Renal pelvis (tissue), 12 donors: ENCODE measurements around the gene PNMA3. TPM values are rescaled to one million over a fixed set of nuclear protein-coding genes. Genes with fewer than 3 reads are reported as not detected.
A peak's percentile ranks its signal among the peaks of the same experiment; 100 is the strongest.
"Not testable (repeated sequence)": the region's sequence is repeated elsewhere in the genome, so short reads cannot be mapped to it uniquely, and the experiment has no call there.

Source experiments
- DNase-seq: peaks from one replicate; pipeline ENCODE4 v3.0.0-alpha.2; 2013
- long read RNA-seq, 16 experiments: transcript quantifications; one replicate each; lab custom pipeline, GENCODE V29; 2026
- polyA plus RNA-seq, 3 donors: library from polyadenylated mRNA; unstranded; fragments of 120-200 nt; gene quantifications; one replicate each; pipeline ENCODE4 v1.2.1, GENCODE V29; 2013; ENCODE audit not compliant: insufficient read length in 3 of 3

PNMA3 gene, protein sequence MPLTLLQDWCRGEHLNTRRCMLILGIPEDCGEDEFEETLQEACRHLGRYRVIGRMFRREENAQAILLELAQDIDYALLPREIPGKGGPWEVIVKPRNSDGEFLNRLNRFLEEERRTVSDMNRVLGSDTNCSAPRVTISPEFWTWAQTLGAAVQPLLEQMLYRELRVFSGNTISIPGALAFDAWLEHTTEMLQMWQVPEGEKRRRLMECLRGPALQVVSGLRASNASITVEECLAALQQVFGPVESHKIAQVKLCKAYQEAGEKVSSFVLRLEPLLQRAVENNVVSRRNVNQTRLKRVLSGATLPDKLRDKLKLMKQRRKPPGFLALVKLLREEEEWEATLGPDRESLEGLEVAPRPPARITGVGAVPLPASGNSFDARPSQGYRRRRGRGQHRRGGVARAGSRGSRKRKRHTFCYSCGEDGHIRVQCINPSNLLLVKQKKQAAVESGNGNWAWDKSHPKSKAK
- 10 to 100 TPM; 29.4 to 41.4 (median 32.5) TPM for polyA plus RNA-seq
- long read RNA-seq, donor 1, transcript PNMA3-202 (1 exons, 1,432 nt): major isoform, 7 of 17 reads
- long read RNA-seq, donor 1, partial matches to known transcripts: 7 of 17 reads
- long read RNA-seq, donor 1, other reads (novel, unspliced or antisense): 0 of 17 reads
- long read RNA-seq, donor 2, partial matches to known transcripts: 7 of 13 reads
- long read RNA-seq, donor 2, other reads (novel, unspliced or antisense): 0 of 13 reads
- long read RNA-seq, donor 3, partial matches to known transcripts: 0 of 3 reads
- long read RNA-seq, donor 3, other reads (novel, unspliced or antisense): 0 of 3 reads
- long read RNA-seq, donor 4, transcript PNMA3-202 (1 exons, 1,432 nt): major isoform, 7 of 19 reads
- long read RNA-seq, donor 4, partial matches to known transcripts: 11 of 19 reads
- long read RNA-seq, donor 4, other reads (novel, unspliced or antisense): 0 of 19 reads
- long read RNA-seq, donor 5, partial matches to known transcripts: 0 of 3 reads
- long read RNA-seq, donor 5, other reads (novel, unspliced or antisense): 0 of 3 reads
- long read RNA-seq, donor 6, transcript PNMA3-202 (1 exons, 1,432 nt): major isoform, 13 of 19 reads
- long read RNA-seq, donor 6, partial matches to known transcripts: 5 of 19 reads
- long read RNA-seq, donor 6, other reads (novel, unspliced or antisense): 0 of 19 reads
- long read RNA-seq, donor 7, transcript PNMA3-202 (1 exons, 1,432 nt): major isoform, 8 of 17 reads
- long read RNA-seq, donor 7, partial matches to known transcripts: 7 of 17 reads
- long read RNA-seq, donor 7, other reads (novel, unspliced or antisense): 0 of 17 reads
- long read RNA-seq, donor 8: 0 reads
- long read RNA-seq, donor 9, partial matches to known transcripts: 0 of 6 reads
- long read RNA-seq, donor 9, other reads (novel, unspliced or antisense): 0 of 6 reads
- long read RNA-seq, donor 10, transcript PNMA3-202 (1 exons, 1,432 nt): major isoform, 9 of 10 reads
- long read RNA-seq, donor 10, partial matches to known transcripts: 0 of 10 reads
- long read RNA-seq, donor 10, other reads (novel, unspliced or antisense): 0 of 10 reads
- long read RNA-seq, donor 11, partial matches to known transcripts: 0 of 8 reads
- long read RNA-seq, donor 11, other reads (novel, unspliced or antisense): 0 of 8 reads
- long read RNA-seq, donor 12, transcript PNMA3-202 (1 exons, 1,432 nt): major isoform, 12 of 31 reads
- long read RNA-seq, donor 12, partial matches to known transcripts: 18 of 31 reads
- long read RNA-seq, donor 12, other reads (novel, unspliced or antisense): 0 of 31 reads
- long read RNA-seq, donor 13, transcript PNMA3-202 (1 exons, 1,432 nt): major isoform, 7 of 8 reads
- long read RNA-seq, donor 13, partial matches to known transcripts: 0 of 8 reads
- long read RNA-seq, donor 13, other reads (novel, unspliced or antisense): 0 of 8 reads
- long read RNA-seq, donor 14, transcript PNMA3-202 (1 exons, 1,432 nt): major isoform, 8 of 36 reads
- long read RNA-seq, donor 14, transcript PNMA3-201 (3 exons, 3,158 nt): minor isoform, 5 of 36 reads
- long read RNA-seq, donor 14, partial matches to known transcripts: 23 of 36 reads
- long read RNA-seq, donor 14, other reads (novel, unspliced or antisense): 0 of 36 reads
- long read RNA-seq, donor 15, transcript PNMA3-202 (1 exons, 1,432 nt): major isoform, 8 of 18 reads
- long read RNA-seq, donor 15, partial matches to known transcripts: 9 of 18 reads
- long read RNA-seq, donor 15, other reads (novel, unspliced or antisense): 0 of 18 reads
- long read RNA-seq, donor 16, partial matches to known transcripts: 12 of 16 reads
- long read RNA-seq, donor 16, other reads (novel, unspliced or antisense): 0 of 16 reads

DNA sequence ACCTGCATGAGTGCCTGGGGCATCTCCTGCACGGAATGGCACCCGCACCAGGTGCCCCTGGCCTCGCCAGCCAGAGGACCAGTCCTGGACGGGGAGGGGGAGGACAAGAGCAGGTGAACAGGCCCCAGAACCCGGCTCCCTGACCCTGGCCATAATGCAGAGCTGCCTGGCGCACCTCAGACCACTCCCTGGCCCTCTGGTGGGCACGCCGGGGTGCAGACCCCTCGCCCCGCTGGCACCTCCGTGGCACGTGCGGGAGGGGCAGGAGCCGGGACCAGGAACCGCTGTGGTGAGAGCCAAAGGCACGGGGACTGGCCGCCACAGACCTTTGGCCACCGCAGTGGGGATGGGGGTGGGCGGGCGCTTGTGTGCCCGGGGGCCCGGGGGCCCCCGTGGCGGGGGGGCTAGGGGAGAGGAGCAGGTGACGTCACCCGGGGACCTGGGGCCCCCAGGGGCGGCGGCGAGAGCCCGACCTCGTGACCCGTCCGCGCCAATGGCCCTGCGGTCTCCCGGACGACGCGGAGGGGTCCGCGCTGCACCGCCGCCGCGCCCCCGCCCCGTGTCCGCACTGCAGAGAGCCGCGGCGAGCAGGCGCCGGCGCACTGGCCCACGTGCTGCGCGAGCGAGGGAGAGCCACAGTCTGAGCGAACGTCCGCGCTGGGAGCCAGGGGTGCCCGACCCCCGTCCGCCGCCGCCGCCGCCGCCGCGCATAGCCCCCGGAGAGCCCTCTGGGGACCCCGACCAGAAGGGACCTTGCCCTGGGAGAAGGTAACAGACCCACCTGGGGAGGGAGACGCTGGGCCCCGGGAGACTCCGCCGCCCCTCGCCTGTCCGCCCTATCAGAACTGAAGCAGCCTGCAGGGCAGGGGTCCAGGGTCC lies at the start of gene PNMA3:
TSS of gene PNMA3 (plus strand) at position 600 of the 879 bp plus-strand sequence. CDS start 586 bp downstream, outside the sequence.
- DNase-seq: peak; percentile 17

DNA sequence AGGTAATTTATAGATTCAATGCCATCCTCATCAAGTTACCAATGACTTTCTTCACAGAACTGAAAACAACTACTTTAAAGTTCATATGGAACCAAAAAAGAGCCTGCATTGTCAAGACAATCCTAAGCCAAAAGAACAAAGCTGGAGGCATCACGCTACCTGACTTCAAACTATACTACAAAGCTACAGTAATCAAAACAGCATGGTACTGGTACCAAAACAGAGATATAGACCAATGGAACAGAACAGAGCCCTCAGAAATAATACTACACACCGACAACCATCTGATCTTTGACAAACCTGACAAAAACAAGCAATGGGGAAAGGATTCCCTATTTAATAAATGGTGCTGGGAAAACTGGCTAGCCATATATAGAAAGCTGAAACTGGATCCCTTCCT lies 39.1 kb upstream of the PNMA3 start:
- DNase-seq: not testable (repeated sequence)

DNA sequence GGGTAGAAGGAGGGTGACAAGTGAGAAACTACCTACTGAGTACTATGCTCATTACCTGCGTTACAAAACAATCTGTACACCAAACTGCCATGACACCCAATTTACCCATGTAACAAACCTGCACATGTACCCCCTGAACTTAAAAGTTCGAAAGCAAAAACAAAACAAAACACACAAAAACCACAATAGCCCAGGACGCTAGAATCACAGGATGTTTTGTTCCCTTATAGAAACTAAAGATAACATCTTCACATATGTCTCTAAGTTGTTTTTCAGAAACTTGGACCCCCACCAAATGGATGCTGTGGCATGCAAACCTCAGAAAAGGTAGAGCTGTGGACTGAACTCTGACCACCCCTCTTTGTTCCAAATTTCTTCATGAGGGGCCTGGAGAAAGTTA lies 37.1 kb upstream of the PNMA3 start:
- no peak for DNase-seq

DNA sequence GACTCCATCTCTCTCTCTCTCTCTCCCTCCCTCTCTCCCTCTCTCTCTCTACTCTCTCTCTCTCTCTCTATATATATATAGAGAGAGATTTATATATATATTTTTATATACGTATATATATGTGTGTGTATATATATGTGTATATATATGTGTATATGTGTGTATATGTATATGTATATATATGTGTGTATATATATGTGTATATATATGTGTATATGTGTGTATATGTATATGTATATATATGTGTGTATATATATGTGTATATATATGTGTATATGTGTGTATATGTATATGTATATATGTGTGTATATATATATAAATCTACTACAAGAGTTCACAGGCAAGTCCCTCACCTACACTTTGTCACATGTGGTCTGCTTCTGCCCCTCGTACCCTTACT lies 29.8 kb upstream of the PNMA3 start:
- DNase-seq: not testable (repeated sequence)

- DNase-seq: not testable (repeated sequence)
Measured at GRCh38 chrX:153028487-153028886, 27.8 kb upstream of the PNMA3 start.

DNA sequence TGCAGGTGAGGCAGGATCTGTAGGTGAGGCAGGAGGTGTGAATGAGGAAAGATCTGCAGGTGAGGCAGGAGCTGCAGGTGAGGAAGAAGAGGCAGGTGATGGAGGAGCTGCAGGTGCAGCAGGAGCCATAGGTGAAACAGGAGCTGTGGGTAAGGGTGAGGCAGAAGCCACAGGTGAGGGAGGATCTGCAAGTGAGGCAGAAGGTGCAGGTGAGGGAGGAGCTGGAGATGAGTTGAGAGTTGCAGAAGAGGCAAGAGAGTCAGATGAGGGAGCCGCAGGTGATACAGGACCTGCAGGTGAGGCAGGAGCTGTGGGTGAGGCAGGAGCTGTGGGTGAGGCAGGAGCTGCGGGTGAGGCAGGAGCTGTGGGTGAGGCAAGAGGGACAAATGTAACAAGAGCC lies 27.1 kb upstream of the PNMA3 start:
- no peak for DNase-seq

GRCh38 chrX:153029875-153030274 lies 26.4 kb upstream of the PNMA3 start:
- DNase-seq: no peak

GRCh38 chrX:153030801-153031200 lies 25.5 kb upstream of the PNMA3 start:
- DNase-seq: no peak

- peak; percentile 50 for DNase-seq
Measured at GRCh38 chrX:153032397-153033118, 23.7 kb upstream of the PNMA3 start.

- no peak for DNase-seq
Measured at GRCh38 chrX:153049093-153049492, 7.2 kb upstream of the PNMA3 start.

DNA sequence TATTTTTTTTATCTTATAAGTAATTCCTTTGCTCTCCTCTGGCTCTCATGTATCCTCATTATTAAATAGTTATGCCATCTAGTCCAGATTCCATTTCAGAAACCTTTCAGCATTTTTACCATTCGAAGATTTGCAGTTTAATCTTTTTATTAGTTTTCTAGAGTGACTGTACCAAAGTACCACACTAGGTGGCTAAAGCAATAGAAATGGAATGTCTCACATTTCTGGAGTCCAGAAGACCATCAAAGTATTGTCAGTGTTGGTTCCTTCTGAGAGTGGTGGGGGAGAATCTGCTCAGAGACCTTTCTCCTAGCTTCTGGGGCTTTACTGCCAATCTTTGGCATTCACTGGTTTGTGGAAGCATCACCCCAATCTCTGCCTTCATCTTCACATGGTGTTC lies 3.7 kb upstream of the PNMA3 start:
- no peak for DNase-seq

DNA sequence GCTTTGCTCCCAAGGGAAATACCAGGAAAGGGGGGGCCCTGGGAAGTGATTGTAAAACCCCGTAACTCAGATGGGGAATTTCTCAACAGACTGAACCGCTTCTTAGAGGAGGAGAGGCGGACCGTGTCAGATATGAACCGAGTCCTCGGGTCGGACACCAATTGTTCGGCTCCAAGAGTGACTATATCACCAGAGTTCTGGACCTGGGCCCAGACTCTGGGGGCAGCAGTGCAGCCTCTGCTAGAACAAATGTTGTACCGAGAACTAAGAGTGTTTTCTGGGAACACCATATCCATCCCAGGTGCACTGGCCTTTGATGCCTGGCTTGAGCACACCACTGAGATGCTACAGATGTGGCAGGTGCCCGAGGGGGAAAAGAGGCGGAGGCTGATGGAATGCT lies 1.0 kb downstream of the PNMA3 start:
- no peak for DNase-seq

DNA sequence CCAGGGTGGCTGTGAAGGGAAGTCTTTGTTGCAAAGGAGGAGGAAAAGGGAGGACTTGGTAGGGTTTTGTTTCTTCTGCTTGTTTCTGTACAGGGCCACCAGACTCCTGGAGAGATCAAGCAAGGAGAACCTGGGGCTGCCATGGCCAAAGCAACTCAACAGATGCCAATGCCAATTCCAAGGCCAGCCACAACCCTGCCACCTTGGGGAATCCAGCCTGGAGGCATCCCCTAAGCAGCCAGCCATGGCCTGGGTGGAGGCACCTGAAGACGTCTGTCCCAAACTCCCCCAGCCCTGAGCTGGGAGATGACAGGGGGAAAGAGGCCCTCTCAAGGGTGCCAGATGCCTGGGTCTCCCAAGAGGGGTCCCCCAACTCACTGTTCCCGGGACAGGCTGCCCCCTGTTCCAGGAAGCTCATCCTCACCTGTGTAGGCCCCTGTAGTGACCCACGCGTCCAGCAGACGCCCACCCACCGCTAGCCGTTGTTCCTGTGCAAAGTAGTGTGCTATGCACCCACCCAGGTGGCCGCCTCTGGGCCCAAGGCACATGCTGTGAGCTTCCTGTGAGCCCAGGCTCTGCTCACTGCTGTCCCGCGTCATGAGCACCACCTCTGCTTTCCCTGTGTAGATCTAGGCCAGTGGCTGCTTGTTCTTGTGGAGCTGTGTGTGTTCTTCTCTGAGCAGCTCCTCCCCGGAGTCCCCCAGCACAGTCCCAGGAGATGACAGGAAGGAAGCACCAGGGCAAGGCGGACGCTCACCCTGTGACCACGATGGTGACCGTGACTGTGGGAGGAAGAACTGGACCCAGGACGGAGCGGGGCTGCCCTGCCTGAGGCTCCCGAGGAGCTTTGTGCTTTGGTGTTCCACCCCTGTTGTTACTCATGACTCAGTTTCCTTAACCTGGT lies 3.2 kb downstream of the PNMA3 start:
- DNase-seq: no peak

DNA sequence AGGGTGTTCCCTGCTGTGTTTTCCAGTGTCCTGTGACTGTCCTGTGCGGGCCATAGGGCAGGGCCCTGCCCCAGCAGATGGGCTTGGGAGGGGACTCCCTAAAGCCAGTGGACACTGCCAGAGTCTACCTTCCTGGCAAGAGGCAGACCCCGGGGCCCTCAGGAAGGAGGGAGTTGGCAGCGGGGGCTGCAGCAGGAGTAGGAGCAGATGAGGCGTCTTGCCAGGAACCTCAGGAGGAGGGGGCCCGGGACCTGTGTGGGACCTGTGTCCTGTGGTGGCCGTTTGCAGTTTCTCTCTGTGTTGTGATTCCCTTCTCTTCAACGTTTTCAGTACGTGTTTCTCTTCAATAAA lies 3.8 kb downstream of the PNMA3 start:
- no peak for DNase-seq

DNA sequence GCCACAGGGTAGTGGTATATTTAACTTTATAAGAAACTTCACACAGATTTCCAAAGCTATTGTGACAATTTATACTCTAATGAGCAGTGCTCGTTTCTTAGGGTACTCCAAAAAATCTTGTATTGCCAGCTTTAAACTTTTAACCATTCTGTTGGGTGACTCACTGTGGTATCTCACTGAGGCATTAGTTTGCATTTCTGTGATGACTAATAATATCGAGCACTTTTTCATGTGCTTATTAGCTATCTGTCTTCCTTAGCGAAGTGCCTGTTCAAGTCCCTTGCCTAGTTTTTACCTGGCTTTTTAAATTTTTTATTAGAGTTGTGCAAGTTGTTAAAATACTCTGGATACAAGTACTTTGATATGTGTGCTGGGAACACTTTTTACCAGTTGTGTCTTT lies 5.5 kb downstream of the PNMA3 start:
- DNase-seq: no peak

GRCh38 chrX:153063315-153063714 lies 7.0 kb downstream of the PNMA3 start:
- DNase-seq: no peak

DNA sequence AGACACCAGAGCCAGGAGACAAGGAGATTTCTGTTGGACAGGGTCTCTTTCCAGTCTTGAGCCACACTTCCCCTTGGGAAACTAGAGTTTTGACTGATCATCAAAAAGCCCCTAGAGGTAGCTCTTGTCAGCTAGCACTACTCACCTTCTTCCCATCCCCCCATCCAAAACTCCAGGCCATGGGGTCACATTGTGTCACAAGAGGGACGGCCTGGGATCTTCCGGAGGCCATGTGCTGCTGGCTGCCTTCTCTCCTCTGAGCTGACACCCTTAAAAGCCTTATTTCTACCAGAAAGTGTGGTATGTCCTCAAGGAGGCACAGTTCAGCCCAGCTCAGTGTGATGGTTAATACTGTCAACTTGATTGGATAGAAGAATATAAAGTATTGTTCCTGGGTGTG lies 7.8 kb downstream of the PNMA3 start:
- no peak for DNase-seq
